Endothelial cell of umbilical vein (primary cell): ENCODE measurements around the gene PRPSAP1. TPM values are rescaled to one million over a fixed set of nuclear protein-coding genes. Genes with fewer than 3 reads are reported as not detected.

ENCODE experiments used
- BruUV-seq: library from RNA; stranded (reverse); fragments of 400-500 nt; replicated peaks from 2 replicates; lab custom pipeline; 2021; lab: Mats Ljungman, UMichigan
- CTCF ChIA-PET: fragments of 300-600, 350-600 bp; sonication (Branson Sonifier 250); formaldehyde crosslinking; loops from one replicate; lab custom pipeline; 2021; ENCODE audit warnings: antibody characterized with exemption, inconsistent platforms; lab: Charles Lee
- POLR2A ChIA-PET: fragments of 300-600, 350-600 bp; sonication (Branson Sonifier 250); formaldehyde crosslinking; loops from one replicate; lab custom pipeline; 2021; ENCODE audit warnings: antibody characterized with exemption, inconsistent platforms; lab: Charles Lee
- DNase-seq: peaks from one replicate; pipeline ENCODE4 v3.0.0-alpha.2; 2011; ENCODE audit warnings: low read depth, low spot score
- FAIRE-seq: peaks from 2 replicates; lab custom pipeline; 2011; peaks lifted over from hg19 to GRCh38; lab: Jason Lieb, UNC
- H2AFZ ChIP-seq: 2 replicates; pipeline ENCODE4 v1.6.0; 2012; ENCODE audit warnings: low read depth, low read length, control low read depth, inconsistent platforms
- H3K27ac ChIP-seq: 2 replicates; pipeline ENCODE4 v1.5.1; 2011; ENCODE audit warnings: low read depth, mild to moderate bottlenecking, control low read depth, low read length, moderate library complexity; ENCODE audit not compliant: insufficient read depth
- H3K27me3 ChIP-seq, 2 experiments: 2 replicates each; pipeline versions ENCODE4 v1.6.0 to v1.6.1; 2011; ENCODE audit warnings: low read length in 2 of 2, mixed read lengths in 1 of 2; ENCODE audit not compliant: control insufficient read depth in 2 of 2, insufficient read depth in 2 of 2
- H3K36me3 ChIP-seq, 2 experiments: 2 replicates in 1 of 2; 3 replicates in 1 of 2; pipeline ENCODE4 v1.5.1; 2011; ENCODE audit warnings: low read length in 2 of 2, mild to moderate bottlenecking in 1 of 2, moderate library complexity in 1 of 2; ENCODE audit not compliant: control insufficient read depth in 2 of 2, insufficient read depth in 2 of 2; ENCODE audit errors: extremely low read depth in 1 of 2
- H3K4me1 ChIP-seq: 3 replicates; pipeline ENCODE4 v1.5.1; 2011; ENCODE audit warnings: mild to moderate bottlenecking, low read length; ENCODE audit not compliant: control insufficient read depth, insufficient read depth; ENCODE audit errors: extremely low read depth
- H3K4me2 ChIP-seq: 2 replicates; pipeline ENCODE4 v1.6.1; 2011; ENCODE audit warnings: low read length, control low read depth, mixed read lengths; ENCODE audit not compliant: insufficient read depth
- H3K4me3 ChIP-seq, 3 experiments: fragments of 200-600 bp in 1 of 3; sonication (generic), shearing (Covaris generic) in 1 of 3; replicated peaks in 1 of 3; 2 replicates each; pipeline ENCODE4 v1.5.1; 2011 to 2016; ENCODE audit warnings: control low read depth in 3 of 3, low read length in 3 of 3, mild to moderate bottlenecking in 2 of 3, inconsistent platforms in 1 of 3, low read depth in 1 of 3, moderate library complexity in 1 of 3; ENCODE audit not compliant: insufficient read depth in 1 of 3
- H3K79me2 ChIP-seq: 2 replicates; pipeline ENCODE4 v1.6.0; 2012; ENCODE audit warnings: low read length, inconsistent platforms; ENCODE audit not compliant: control insufficient read depth, insufficient read depth
- H3K9ac ChIP-seq: replicated peaks from 2 replicates; pipeline ENCODE3; 2011; ENCODE audit warnings: low read length, control low read depth; ENCODE audit not compliant: insufficient read depth; ENCODE audit errors: extremely low read depth
- H3K9me1 ChIP-seq: replicated peaks from 3 replicates; pipeline ENCODE4 v1.6.0; 2011; ENCODE audit warnings: mild to moderate bottlenecking, low read length; ENCODE audit not compliant: control insufficient read depth, insufficient read depth; ENCODE audit errors: extremely low read depth
- H3K9me3 ChIP-seq: replicated peaks from 2 replicates; pipeline ENCODE4 v1.5.1; 2012; ENCODE audit warnings: low read length, inconsistent platforms; ENCODE audit not compliant: control insufficient read depth, insufficient read depth
- H4K20me1 ChIP-seq: replicated peaks from 2 replicates; pipeline ENCODE3; 2011; ENCODE audit warnings: mild to moderate bottlenecking, low read length; ENCODE audit not compliant: control insufficient read depth, insufficient read depth; ENCODE audit errors: extremely low read depth
- CTCF ChIP-seq, 2 donors: IDR thresholded peaks; 1 replicate in 1 of 2; 2 replicates in 1 of 2; pipeline ENCODE4 v1.5.1; 2011; ENCODE audit warnings: low read length in 2 of 2, mild to moderate bottlenecking in 2 of 2, moderate library complexity in 2 of 2, control low read depth in 1 of 2, inconsistent platforms in 1 of 2, low read depth in 1 of 2; ENCODE audit not compliant: insufficient read depth in 1 of 2; ENCODE audit errors: extremely low read depth in 1 of 2
- EZH2 ChIP-seq: IDR thresholded peaks from 2 replicates; pipeline ENCODE4 v1.6.1; 2012; ENCODE audit warnings: borderline replicate concordance, low read depth, mild to moderate bottlenecking, moderate library complexity, low read length, inconsistent platforms; ENCODE audit not compliant: severe bottlenecking
- FOS ChIP-seq: IDR thresholded peaks from 2 replicates; pipeline ENCODE4 v1.6.1; 2011; ENCODE audit warnings: mild to moderate bottlenecking, low read length, moderate library complexity, borderline replicate concordance; ENCODE audit not compliant: insufficient read depth
- GATA2 ChIP-seq: IDR thresholded peaks from 2 replicates; pipeline ENCODE4 v1.7.0; 2011; ENCODE audit warnings: low read depth, mild to moderate bottlenecking, moderate library complexity, mixed read lengths, low read length; ENCODE audit not compliant: insufficient read length, insufficient read depth
- JUN ChIP-seq: IDR thresholded peaks from 2 replicates; pipeline ENCODE4 v1.6.1; 2011; ENCODE audit warnings: borderline replicate concordance, low read depth; ENCODE audit not compliant: insufficient read length, insufficient read depth
- MAX ChIP-seq: IDR thresholded peaks from 2 replicates; pipeline ENCODE4 v1.6.1; 2011; ENCODE audit not compliant: insufficient read depth, insufficient read length
- MYC ChIP-seq: IDR thresholded peaks from one replicate; pipeline ENCODE4 v1.6.1; 2011; ENCODE audit warnings: mild to moderate bottlenecking, low read depth, low read length
- POLR2A ChIP-seq: IDR thresholded peaks from 2 replicates; pipeline ENCODE4 v1.6.1; 2012; ENCODE audit warnings: low read depth, mild to moderate bottlenecking, control low read depth, low read length
- POLR2AphosphoS5 ChIP-seq: IDR thresholded peaks from 2 replicates; pipeline ENCODE4 v1.6.1; 2012; ENCODE audit warnings: low read depth, mild to moderate bottlenecking, control low read depth, low read length, moderate library complexity; ENCODE audit not compliant: insufficient read depth
- dilution Hi-C: fragments of 300-500 bp; cut with MboI; formaldehyde crosslinking; loops from one replicate; pipeline ENCODE4 v1.15.0; 2019; ENCODE audit warnings: low sequenced_read_pairs; ENCODE audit not compliant: extremely low pct_ligation_motif_present
- intact Hi-C: fragments of 100-400 bp; cut with micrococcal nuclease; formaldehyde crosslinking; loops from one replicate; pipeline ENCODE4 v1.10.0; 2022
- polyA plus RNA-seq, 4 experiments: library from polyadenylated mRNA; depleted of rRNA in 3 of 4; stranded (reverse) in 3 of 4; unstranded in 1 of 4; fragments of >200 nt; gene quantifications; 2 replicates each; pipeline versions ENCODE4 v1.2.1 to v1.2.3, GENCODE V29; 2011 to 2012; ENCODE audit warnings: missing spikeins in 1 of 4
- total RNA-seq: library from RNA; stranded (reverse); gene quantifications from 2 replicates; pipeline ENCODE4 v1.2.3, GENCODE V29; 2021

PRPSAP1 gene
- total and polyA plus RNA-seq, 2 donors (not counting 3 experiments of a cell fraction or from before 2014, with no cell fraction given) = 90.2 to 123 TPM

GRCh38 chr17:76268991-76269981, 84.4 kb downstream of the PRPSAP1 start:
- no peak overlapping the region for H2AFZ ChIP-seq
- BruUV-seq = no TSS peak
- H3K9me3 ChIP-seq = no peaks in the 10 kb centered on the region
- H4K20me1 ChIP-seq = no peaks in the 10 kb centered on the region
- FAIRE-seq = no peak
- dilution Hi-C loops = no loop called here
- CTCF ChIA-PET = interaction anchor here (0.7 to 14.1 kb wide), 5 partner anchors 10 to 148 kb away, joined by 3 to 320 read pairs (median 7); no protein-coding TSS in a partner anchor
- POLR2A ChIA-PET = no interaction called here
- DNase-seq = no peak
- no peak overlapping the region for H3K27ac ChIP-seq
- H3K9ac ChIP-seq = no peak overlapping the region
- peaks cover 39% of the 10 kb centered on the region for H3K79me2 ChIP-seq
- peaks cover 0 to 6% of the 10 kb centered on the region in 2 experiments for H3K36me3 ChIP-seq
- intact Hi-C loops = loop anchor here (1.0 kb wide), 1 partner anchor 364 kb away; no protein-coding TSS in a partner anchor
- no peak overlapping the region for H3K4me3 ChIP-seq
- H3K27me3 ChIP-seq = no peaks in the 10 kb centered on the region
- H3K4me2 ChIP-seq = no peak overlapping the region
- H3K4me1 ChIP-seq = peaks cover 22% of the 10 kb centered on the region
- H3K9me1 ChIP-seq = no peaks in the 10 kb centered on the region
- TF ChIP-seq GATA2 (no peak), POLR2A (no peak), POLR2AphosphoS5 (no peak), CTCF (IDR thresholded peaks at IDR 0.05; ENCODE audit: extremely low read depth in 1 of 2, insufficient read depth in 1 of 2, low read depth in 1 of 2, low read length in 2 of 2) (no peak), JUN (no peak), MYC (no peak), EZH2 (no peak), FOS (no peak), MAX (no peak)
